Measurements from ENCODE around the gene ZNF324. TPM values are rescaled to one million over a fixed set of nuclear protein-coding genes. Genes with fewer than 3 reads are reported as not detected.
A peak's percentile ranks its signal among the peaks of the same experiment; 100 is the strongest.
"Not testable (repeated sequence)": the region's sequence is repeated elsewhere in the genome, so short reads cannot be mapped to it uniquely, and the experiment has no call there.

Gene ZNF324
- total RNA-seq, 2 donors from 2014 or later = 10.2 to 12.0 TPM

DNA sequence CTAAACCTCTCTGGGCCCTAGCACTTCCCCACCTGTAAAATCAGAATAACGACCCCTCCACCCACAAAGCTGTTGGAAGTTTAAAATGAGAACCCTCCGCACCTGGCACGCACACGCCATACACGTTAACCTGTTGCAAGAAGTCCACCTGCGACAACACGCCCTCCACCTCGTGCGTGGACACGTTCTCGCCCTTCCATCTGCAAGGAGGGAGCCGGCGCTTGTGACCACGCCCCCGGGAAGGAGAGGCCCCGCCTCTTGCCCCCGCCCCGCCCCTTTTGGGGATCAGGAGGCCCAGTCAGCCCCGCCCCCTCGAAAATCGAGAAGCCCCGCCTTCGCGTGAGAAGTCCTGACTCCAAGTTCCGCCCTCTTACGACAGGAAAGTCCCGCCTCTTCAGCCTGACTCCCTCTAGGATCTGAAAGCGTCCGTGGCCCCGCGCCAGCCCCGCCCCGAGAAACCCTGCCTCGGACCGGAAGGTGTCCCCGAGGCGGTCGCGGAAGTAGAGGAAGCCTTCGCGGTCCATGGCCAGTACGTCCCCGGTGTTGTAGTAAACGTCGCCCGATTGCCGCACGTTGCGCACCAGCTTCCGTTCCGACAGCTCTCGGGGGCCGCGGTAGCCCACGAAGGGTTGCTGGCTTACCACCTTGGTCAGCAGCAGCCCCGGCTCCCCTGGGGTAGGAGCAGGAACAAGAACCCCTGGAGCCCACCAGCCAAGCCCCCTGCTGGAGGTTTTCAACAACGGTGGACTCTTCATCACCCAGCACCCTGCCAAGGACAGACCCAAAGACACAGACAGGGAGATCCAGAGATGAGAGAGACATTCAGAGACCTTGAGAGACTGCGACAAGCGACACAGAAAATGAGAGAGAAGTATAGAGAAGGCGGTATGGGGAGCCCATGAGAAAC is 32.4 kb downstream of the ZNF324 start:
- H3K4me3 ChIP-seq = peak overlapping the region; percentile 52
- H3K4me1 ChIP-seq = no peaks in the 10 kb centered on the region
- peak; percentile 100 for DNase-seq
- no peaks in the 10 kb centered on the region for H3K27me3 ChIP-seq
- intact Hi-C loops (cut with DNase I) = no loop called here
- H3K36me3 ChIP-seq = no peaks in the 10 kb centered on the region
- no peaks in the 10 kb centered on the region for H3K9me3 ChIP-seq
- H3K9ac ChIP-seq (ENCODE audit: low read depth in 2 of 2, low read length in 2 of 2) = peak overlapping the region; percentile 45 to 54
- peak overlapping the region; percentile 56 for H3K27ac ChIP-seq
- no peak for TF ChIP-seq CTCF (IDR thresholded peaks at IDR 0.05)

DNA sequence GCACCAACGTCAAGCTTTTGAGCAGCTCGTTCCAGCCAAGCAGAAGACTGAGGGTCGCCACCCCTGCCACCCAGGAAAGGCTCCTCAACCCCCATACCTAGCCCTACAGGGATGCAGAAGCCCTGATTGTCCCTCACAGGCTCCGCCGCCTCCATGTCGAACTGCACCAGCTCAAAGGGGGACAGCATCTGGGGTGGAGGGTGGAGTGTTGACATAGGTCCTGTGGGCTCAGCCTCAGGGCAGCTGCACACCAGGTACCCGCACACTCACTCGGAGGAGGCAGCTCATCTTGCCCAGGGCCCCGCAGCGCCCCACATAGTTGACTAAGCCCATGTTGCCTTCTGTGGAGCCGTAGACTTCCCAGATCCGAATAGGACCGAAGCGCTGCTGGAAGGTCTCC is 33.4 kb downstream of the ZNF324 start:
- no peak overlapping the region for H3K27ac ChIP-seq
- no peak overlapping the region for H3K4me3 ChIP-seq
- no peaks in the 10 kb centered on the region for H3K9me3 ChIP-seq
- H3K27me3 ChIP-seq = no peaks in the 10 kb centered on the region
- H3K36me3 ChIP-seq = no peaks in the 10 kb centered on the region
- no peak overlapping the region for H3K9ac ChIP-seq (ENCODE audit: low read depth in 2 of 2, low read length in 2 of 2)
- DNase-seq = no peak
- intact Hi-C loops (cut with DNase I) = no loop called here
- no peaks in the 10 kb centered on the region for H3K4me1 ChIP-seq
- no peak for TF ChIP-seq CTCF (IDR thresholded peaks at IDR 0.05)

- H3K36me3 ChIP-seq; H3K27me3 ChIP-seq; H3K4me1 ChIP-seq; H3K4me3 ChIP-seq; H3K9ac ChIP-seq (ENCODE audit: low read depth in 2 of 2, low read length in 2 of 2); DNase-seq; H3K9me3 ChIP-seq; intact Hi-C loops (cut with DNase I); H3K27ac ChIP-seq: not testable (repeated sequence)
Measured at GRCh38 chr19:58507602-58508223, 40.8 kb downstream of the ZNF324 start.

- no peak for DNase-seq
- intact Hi-C loops (cut with DNase I) = no loop called here
- no peak for TF ChIP-seq CTCF (IDR thresholded peaks at IDR 0.05)
Measured at GRCh38 chr19:58509731-58510083, 42.8 kb downstream of the ZNF324 start.

GRCh38 chr19:58510084-58510862 is 43.4 kb downstream of the ZNF324 start:
- Histone ChIP-seq H3K4me3 (no peak overlapping the region), H3K9me3 (no peaks in the 10 kb centered on the region), H3K9ac (ENCODE audit: low read depth in 2 of 2, low read length in 2 of 2) (no peak overlapping the region), H3K36me3 (no peaks in the 10 kb centered on the region), H3K27ac (no peak overlapping the region), H3K4me1 (no peaks in the 10 kb centered on the region), H3K27me3 (no peaks in the 10 kb centered on the region)
- no peak for DNase-seq
- TF ChIP-seq CTCF (IDR thresholded peaks at IDR 0.05) = no peak
- intact Hi-C loops (cut with DNase I) = no loop called here

More at GRCh38 chr19:58509731-58510083, 42.8 kb downstream of the ZNF324 start:
- Histone ChIP-seq H3K27ac (no peak overlapping the region), H3K4me3 (no peak overlapping the region), H3K27me3 (no peaks in the 10 kb centered on the region), H3K9me3 (no peaks in the 10 kb centered on the region), H3K9ac (ENCODE audit: low read depth in 2 of 2, low read length in 2 of 2) (no peak overlapping the region), H3K4me1 (no peaks in the 10 kb centered on the region), H3K36me3 (no peaks in the 10 kb centered on the region)
